ENCODE data around the gene NTNG2. TPM values are rescaled to one million over a fixed set of nuclear protein-coding genes. Genes with fewer than 3 reads are reported as not detected.
A peak's percentile ranks its signal among the peaks of the same experiment; 100 is the strongest.

The NTNG2 gene
- total RNA-seq, 2 donors from 2014 or later, result 1.3 TPM

- no peaks in the 10 kb centered on the region for H3K9me3 Mint-ChIP-seq
- H3K27me3 ChIP-seq (ENCODE audit: control insufficient read depth, insufficient read depth, low read length, poor library complexity, severe bottlenecking), result peaks cover 36% of the 10 kb centered on the region
- no peak overlapping the region for H3K4me3 ChIP-seq (ENCODE audit: low read length)
- H3K4me1 Mint-ChIP-seq, result no peaks in the 10 kb centered on the region
- no peak for DNase-seq
- H3K9me3 ChIP-seq (ENCODE audit: control insufficient read depth, low read length), result no peaks in the 10 kb centered on the region
- 78 to 90% methylated on average over 9 of the region's 9 CpGs for WGBS, 2 experiments (ENCODE audit: insufficient coverage in 1 of 2, insufficient read length in 1 of 2)
- H3K4me3 Mint-ChIP-seq, result no peak overlapping the region
- H3K27ac ChIP-seq (ENCODE audit: low read depth, low read length), result no peak overlapping the region
- TF ChIP-seq CTCF (conservative IDR thresholded peaks at IDR 0.05), result no peak
- no peak overlapping the region for H3K27ac Mint-ChIP-seq
- H3K36me3 Mint-ChIP-seq (ENCODE audit: low read depth), result no peaks in the 10 kb centered on the region
- H3K27me3 Mint-ChIP-seq (ENCODE audit: insufficient read depth), result peaks cover 27% of the 10 kb centered on the region
- H3K36me3 ChIP-seq (ENCODE audit: control insufficient read depth, insufficient read depth, low read length), result no peaks in the 10 kb centered on the region
- H3K4me1 ChIP-seq (ENCODE audit: control insufficient read depth, insufficient read depth, low read length), result no peaks in the 10 kb centered on the region
- H3K9ac ChIP-seq (ENCODE audit: extremely low read depth, low read length, poor library complexity, severe bottlenecking), result no peak overlapping the region
Observed at GRCh38 chr9:132237481-132237880, 75.6 kb downstream of the NTNG2 start.

GRCh38 chr9:132238026-132238972 lies 76.4 kb downstream of the NTNG2 start:
- H3K27ac Mint-ChIP-seq, result no peak overlapping the region
- Histone ChIP-seq H3K27ac (ENCODE audit: low read depth, low read length) (no peak overlapping the region), H3K9ac (ENCODE audit: extremely low read depth, low read length, poor library complexity, severe bottlenecking) (no peak overlapping the region), H3K4me3 (ENCODE audit: low read length) (no peak overlapping the region), H3K36me3 (ENCODE audit: control insufficient read depth, insufficient read depth, low read length) (no peaks in the 10 kb centered on the region), H3K9me3 (ENCODE audit: control insufficient read depth, low read length) (no peaks in the 10 kb centered on the region), H3K27me3 (ENCODE audit: control insufficient read depth, insufficient read depth, low read length, poor library complexity, severe bottlenecking) (peaks cover 44% of the 10 kb centered on the region), H3K4me1 (ENCODE audit: control insufficient read depth, insufficient read depth, low read length) (no peaks in the 10 kb centered on the region)
- no peaks in the 10 kb centered on the region for H3K4me1 Mint-ChIP-seq
- H3K36me3 Mint-ChIP-seq (ENCODE audit: low read depth), result no peaks in the 10 kb centered on the region
- DNase-seq, result peak; percentile 43
- peaks cover 35% of the 10 kb centered on the region for H3K27me3 Mint-ChIP-seq (ENCODE audit: insufficient read depth)
- no peak overlapping the region for H3K4me3 Mint-ChIP-seq
- no peaks in the 10 kb centered on the region for H3K9me3 Mint-ChIP-seq
- no peak for TF ChIP-seq CTCF (conservative IDR thresholded peaks at IDR 0.05)
- WGBS, 2 experiments (ENCODE audit: insufficient coverage in 1 of 2, insufficient read length in 1 of 2), result 86 to 87% methylated on average over 11 to 22 of the region's 22 CpGs

GRCh38 chr9:132238992-132239391 lies 77.1 kb downstream of the NTNG2 start:
- TF ChIP-seq CTCF (conservative IDR thresholded peaks at IDR 0.05), result no peak
- 89 to 91% methylated on average over 19 of the region's 19 CpGs for WGBS, 2 experiments (ENCODE audit: insufficient coverage in 1 of 2, insufficient read length in 1 of 2)
- Mint-ChIP-seq H3K27me3 (ENCODE audit: insufficient read depth) (peaks cover 42% of the 10 kb centered on the region), H3K36me3 (ENCODE audit: low read depth) (no peaks in the 10 kb centered on the region), H3K27ac (no peak overlapping the region), H3K4me1 (no peaks in the 10 kb centered on the region), H3K9me3 (no peaks in the 10 kb centered on the region), H3K4me3 (no peak overlapping the region)
- no peaks in the 10 kb centered on the region for H3K36me3 ChIP-seq (ENCODE audit: control insufficient read depth, insufficient read depth, low read length)
- no peaks in the 10 kb centered on the region for H3K4me1 ChIP-seq (ENCODE audit: control insufficient read depth, insufficient read depth, low read length)
- H3K27me3 ChIP-seq (ENCODE audit: control insufficient read depth, insufficient read depth, low read length, poor library complexity, severe bottlenecking), result peaks cover 51% of the 10 kb centered on the region
- no peak overlapping the region for H3K9ac ChIP-seq (ENCODE audit: extremely low read depth, low read length, poor library complexity, severe bottlenecking)
- no peaks in the 10 kb centered on the region for H3K9me3 ChIP-seq (ENCODE audit: control insufficient read depth, low read length)
- H3K27ac ChIP-seq (ENCODE audit: low read depth, low read length), result no peak overlapping the region
- no peak overlapping the region for H3K4me3 ChIP-seq (ENCODE audit: low read length)
- no peak for DNase-seq

All from endodermal cell (in vitro differentiated cells).